ENCODE data around the gene SASH3.

DNA sequence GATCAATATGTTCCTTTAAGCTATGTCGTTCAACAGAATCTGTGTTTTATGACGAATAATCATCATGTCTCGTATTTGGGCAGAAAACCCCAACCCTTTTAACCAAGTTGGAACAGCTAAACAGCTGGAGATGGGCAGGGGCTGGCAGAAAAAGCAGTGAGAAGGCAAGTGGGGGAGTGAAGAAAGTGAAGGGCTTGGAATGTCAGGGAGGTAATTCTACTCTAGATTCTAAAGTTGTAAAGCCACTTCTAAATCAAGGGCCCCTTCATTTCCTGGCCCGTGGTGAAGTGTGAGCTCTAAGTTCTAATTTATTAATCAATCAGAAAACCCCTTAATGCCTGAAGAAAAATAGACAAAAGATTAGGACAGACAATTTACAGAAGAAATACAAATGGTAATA lies 20.4 kb downstream of the SASH3 start:
- TF ChIP-seq, protein P1, sequence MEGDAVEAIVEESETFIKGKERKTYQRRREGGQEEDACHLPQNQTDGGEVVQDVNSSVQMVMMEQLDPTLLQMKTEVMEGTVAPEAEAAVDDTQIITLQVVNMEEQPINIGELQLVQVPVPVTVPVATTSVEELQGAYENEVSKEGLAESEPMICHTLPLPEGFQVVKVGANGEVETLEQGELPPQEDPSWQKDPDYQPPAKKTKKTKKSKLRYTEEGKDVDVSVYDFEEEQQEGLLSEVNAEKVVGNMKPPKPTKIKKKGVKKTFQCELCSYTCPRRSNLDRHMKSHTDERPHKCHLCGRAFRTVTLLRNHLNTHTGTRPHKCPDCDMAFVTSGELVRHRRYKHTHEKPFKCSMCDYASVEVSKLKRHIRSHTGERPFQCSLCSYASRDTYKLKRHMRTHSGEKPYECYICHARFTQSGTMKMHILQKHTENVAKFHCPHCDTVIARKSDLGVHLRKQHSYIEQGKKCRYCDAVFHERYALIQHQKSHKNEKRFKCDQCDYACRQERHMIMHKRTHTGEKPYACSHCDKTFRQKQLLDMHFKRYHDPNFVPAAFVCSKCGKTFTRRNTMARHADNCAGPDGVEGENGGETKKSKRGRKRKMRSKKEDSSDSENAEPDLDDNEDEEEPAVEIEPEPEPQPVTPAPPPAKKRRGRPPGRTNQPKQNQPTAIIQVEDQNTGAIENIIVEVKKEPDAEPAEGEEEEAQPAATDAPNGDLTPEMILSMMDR (IDR thresholded peaks at IDR 0.05; ENCODE audit: borderline replicate concordance, extremely low read depth, low read length, poor library complexity, severe bottlenecking): no peak
- no peak for TF ChIP-seq EZH2 (IDR thresholded peaks at IDR 0.05; ENCODE audit: borderline replicate concordance, low read depth, low read length, severe bottlenecking)

All from DND-41 (cell line).